Peyer's patch (tissue), 4 donors: ENCODE measurements around the gene KREMEN1. TPM values are rescaled to one million over a fixed set of nuclear protein-coding genes. Genes with fewer than 3 reads are reported as not detected.

Experiments
- DNase-seq, 3 donors: peaks; one replicate each; pipeline ENCODE4 v3.0.0-alpha.2; 2017 to 2019
- H3K27ac ChIP-seq, 4 donors: fragments of 200-600 bp; sonication (generic); one replicate each; pipeline ENCODE4 v1.5.1; 2016 to 2019
- H3K27me3 ChIP-seq, 2 donors: fragments of 200-600 bp; sonication (generic); one replicate each; pipeline ENCODE4 v1.5.1; 2019
- H3K36me3 ChIP-seq, 3 donors: fragments of 200-600 bp; sonication (generic); one replicate each; pipeline ENCODE4 v1.5.1; 2016 to 2019
- H3K4me1 ChIP-seq, 4 donors: fragments of 200-600 bp; sonication (generic); one replicate each; pipeline ENCODE4 v1.5.1; 2016 to 2019
- H3K4me3 ChIP-seq, 4 donors: fragments of 200-600 bp; sonication (generic); 1 replicate in 3 of 4; 2 replicates in 1 of 4; pipeline ENCODE4 v1.5.1; 2016 to 2019; ENCODE audit warnings: mild to moderate bottlenecking in 1 of 4
- H3K9me3 ChIP-seq, 4 donors: fragments of 200-600 bp; sonication (generic); one replicate each; pipeline ENCODE4 v1.5.1; 2016 to 2019; ENCODE audit warnings: mild to moderate bottlenecking in 1 of 4
- POLR2A ChIP-seq, 2 donors: fragments of 450-650 bp; IDR thresholded peaks; one replicate each; pipeline ENCODE4 v1.5.1; 2017; ENCODE audit warnings: antibody characterized with exemption in 2 of 2, mild to moderate bottlenecking in 2 of 2, moderate library complexity in 2 of 2
- total RNA-seq, 4 donors: library from RNA; depleted of rRNA; stranded (reverse); fragments of >200 nt; gene quantifications; one replicate each; pipeline ENCODE4 v1.1.0, GENCODE V29; 2016
- TF ChIP-seq, protein P1 (sequence below), 6 experiments: fragments of 450-650 bp in 4 of 6; fragments of 200-600 bp in 2 of 6; sonication (generic) in 1 of 6; IDR thresholded peaks; one replicate each; pipeline ENCODE4 v1.5.1; 2017 to 2019; ENCODE audit warnings: antibody characterized with exemption in 6 of 6, mild to moderate bottlenecking in 3 of 6, moderate library complexity in 1 of 6

Gene KREMEN1
- total RNA-seq, 4 donors from 2014 or later = 8.2 to 32.2 (median 16.1) TPM

DNA sequence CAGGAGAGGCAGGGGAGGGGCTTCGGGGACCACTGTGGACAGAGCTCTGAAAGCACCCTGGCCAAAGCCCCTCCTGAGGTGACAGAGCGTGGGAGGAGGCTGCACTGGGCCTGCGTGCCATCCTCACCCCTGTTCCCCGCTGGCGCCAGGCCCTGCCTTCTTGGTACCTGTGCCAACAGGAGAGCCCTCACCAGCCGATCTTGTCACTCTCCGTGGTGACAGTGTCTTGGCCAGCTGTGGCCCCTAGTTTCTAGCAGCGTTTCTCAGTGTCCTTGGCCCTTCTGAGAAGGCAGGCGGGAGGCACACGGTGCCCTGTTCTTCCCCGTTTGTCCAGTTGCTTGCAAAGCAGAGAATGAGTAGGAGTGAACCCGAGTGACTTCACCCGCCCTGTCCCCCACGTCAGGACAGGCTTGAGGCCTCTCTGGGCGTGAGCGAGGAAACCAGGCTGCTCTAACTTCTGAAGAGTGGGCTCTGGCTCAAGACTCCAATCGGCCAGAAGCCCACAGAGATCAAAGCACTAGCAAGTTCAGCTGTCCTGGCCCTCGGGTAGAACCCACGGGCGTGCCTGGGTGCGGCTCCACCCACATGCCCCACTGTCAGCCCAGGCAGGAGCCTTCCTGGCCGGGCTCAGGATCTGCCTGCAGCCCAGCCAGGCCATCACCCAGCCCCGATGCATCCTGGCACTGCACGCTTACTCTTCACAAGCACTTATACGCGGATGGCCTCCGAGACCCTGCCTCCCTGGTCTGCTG, 72.7 kb downstream of the KREMEN1 start:
- TF ChIP-seq, protein P1, sequence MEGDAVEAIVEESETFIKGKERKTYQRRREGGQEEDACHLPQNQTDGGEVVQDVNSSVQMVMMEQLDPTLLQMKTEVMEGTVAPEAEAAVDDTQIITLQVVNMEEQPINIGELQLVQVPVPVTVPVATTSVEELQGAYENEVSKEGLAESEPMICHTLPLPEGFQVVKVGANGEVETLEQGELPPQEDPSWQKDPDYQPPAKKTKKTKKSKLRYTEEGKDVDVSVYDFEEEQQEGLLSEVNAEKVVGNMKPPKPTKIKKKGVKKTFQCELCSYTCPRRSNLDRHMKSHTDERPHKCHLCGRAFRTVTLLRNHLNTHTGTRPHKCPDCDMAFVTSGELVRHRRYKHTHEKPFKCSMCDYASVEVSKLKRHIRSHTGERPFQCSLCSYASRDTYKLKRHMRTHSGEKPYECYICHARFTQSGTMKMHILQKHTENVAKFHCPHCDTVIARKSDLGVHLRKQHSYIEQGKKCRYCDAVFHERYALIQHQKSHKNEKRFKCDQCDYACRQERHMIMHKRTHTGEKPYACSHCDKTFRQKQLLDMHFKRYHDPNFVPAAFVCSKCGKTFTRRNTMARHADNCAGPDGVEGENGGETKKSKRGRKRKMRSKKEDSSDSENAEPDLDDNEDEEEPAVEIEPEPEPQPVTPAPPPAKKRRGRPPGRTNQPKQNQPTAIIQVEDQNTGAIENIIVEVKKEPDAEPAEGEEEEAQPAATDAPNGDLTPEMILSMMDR (IDR thresholded peaks at IDR 0.05) = no peak
- TF ChIP-seq POLR2A (IDR thresholded peaks at IDR 0.05) = no peak
- peaks cover 0 to 33% (median 0%) of the 10 kb centered on the region in 3 donors for H3K36me3 ChIP-seq
- no peak overlapping the region for H3K4me3 ChIP-seq
- H3K27me3 ChIP-seq = no peaks in the 10 kb centered on the region
- no peaks in the 10 kb centered on the region for H3K4me1 ChIP-seq
- H3K9me3 ChIP-seq = no peaks in the 10 kb centered on the region
- no peak overlapping the region for H3K27ac ChIP-seq
- peak in 1 of 3 donors; percentile 37 for DNase-seq

DNA sequence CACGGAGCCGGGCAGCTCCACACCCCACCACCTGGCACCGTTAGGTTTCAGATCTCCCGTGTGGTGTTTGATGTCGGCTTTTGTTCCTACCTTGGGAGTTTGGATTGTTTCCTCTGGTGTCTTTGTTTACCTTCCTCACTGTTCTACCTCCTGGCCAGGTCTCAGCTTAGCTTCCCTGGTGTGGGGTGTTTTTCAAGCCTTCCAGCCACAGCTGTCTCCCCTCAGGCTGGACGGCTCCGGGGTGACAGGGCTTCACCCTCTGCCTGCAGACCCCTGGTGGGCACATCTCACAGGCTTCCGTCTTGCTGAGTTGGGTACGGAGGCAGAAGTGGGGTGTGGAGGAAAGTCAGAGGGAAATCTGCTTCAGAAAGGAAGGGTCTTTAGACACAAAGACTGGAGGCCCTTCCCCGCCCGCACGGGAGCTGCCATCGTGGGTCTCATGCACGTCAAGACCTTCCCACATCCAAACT, 73.3 kb downstream of the KREMEN1 start:
- Histone ChIP-seq H3K4me1 (no peaks in the 10 kb centered on the region), H3K4me3 (no peak overlapping the region), H3K27ac (no peak overlapping the region), H3K27me3 (no peaks in the 10 kb centered on the region), H3K36me3 (peaks cover 0 to 30% (median 0%) of the 10 kb centered on the region in 3 donors), H3K9me3 (no peaks in the 10 kb centered on the region)
- TF ChIP-seq POLR2A (IDR thresholded peaks at IDR 0.05) = no peak
- TF ChIP-seq, protein P1 (IDR thresholded peaks at IDR 0.05) = no peak
- DNase-seq = peak in 1 of 3 donors; percentile 37

DNA sequence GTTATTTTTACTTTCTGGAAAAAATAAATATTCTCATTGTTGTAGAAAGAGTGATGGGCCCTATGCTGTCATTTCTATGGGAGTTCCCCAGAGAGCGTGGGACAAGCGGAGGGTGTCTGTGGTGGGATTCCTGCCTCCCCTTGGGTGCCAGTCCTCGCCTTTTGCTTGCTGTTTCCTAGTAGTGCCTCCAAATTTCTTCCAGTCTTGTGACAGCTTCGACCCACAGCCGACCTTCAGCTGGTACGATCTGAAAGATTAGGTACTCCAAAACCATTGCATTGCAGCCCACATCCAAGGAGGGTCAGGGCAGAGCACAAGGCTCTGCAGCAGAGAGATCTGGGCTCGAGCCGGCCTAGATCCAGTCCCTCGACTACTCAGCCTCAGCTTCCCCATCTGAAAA, 73.9 kb downstream of the KREMEN1 start:
- TF ChIP-seq, protein P1 (IDR thresholded peaks at IDR 0.05) = no peak
- no peak for TF ChIP-seq POLR2A (IDR thresholded peaks at IDR 0.05)
- Histone ChIP-seq H3K4me1 (no peaks in the 10 kb centered on the region), H3K27me3 (no peaks in the 10 kb centered on the region), H3K9me3 (no peaks in the 10 kb centered on the region), H3K27ac (no peak overlapping the region), H3K4me3 (no peak overlapping the region), H3K36me3 (peaks cover 0 to 23% (median 0%) of the 10 kb centered on the region in 3 donors)
- DNase-seq = peak in 1 of 3 donors; percentile 39

DNA sequence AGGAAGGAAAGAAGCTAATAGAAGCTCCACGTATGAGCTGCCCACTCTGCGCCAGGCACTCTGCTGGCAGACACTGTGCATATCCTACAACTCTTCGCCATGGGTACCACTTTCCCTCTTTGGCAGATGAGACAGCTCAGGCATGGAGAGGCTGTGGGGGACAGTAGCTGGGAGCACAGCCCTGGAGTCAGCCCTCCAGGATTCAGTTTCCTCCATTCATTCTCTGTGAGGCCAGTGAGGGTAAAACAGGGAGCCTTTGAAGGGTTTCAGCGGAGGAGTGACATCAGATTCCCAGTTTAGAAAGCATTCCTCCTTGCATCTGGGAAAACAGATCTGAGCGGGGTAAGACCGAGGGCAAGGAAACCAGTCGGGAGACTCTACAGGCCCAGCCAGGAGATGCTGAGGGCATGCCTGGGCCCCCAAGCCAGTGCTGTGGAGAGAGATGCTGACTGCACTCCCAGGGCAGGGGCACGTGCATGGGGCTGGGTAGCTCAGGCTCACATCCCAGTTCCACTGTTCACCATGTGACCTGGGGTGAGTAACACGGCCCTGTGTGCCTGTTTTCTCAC, 74.6 kb downstream of the KREMEN1 start:
- no peak for TF ChIP-seq POLR2A (IDR thresholded peaks at IDR 0.05)
- TF ChIP-seq, protein P1 (IDR thresholded peaks at IDR 0.05) = no peak
- no peak overlapping the region for H3K4me3 ChIP-seq
- peak in 1 of 3 donors; percentile 15 for DNase-seq
- no peaks in the 10 kb centered on the region for H3K27me3 ChIP-seq
- H3K27ac ChIP-seq = no peak overlapping the region
- no peaks in the 10 kb centered on the region for H3K9me3 ChIP-seq
- no peaks in the 10 kb centered on the region for H3K4me1 ChIP-seq
- H3K36me3 ChIP-seq = peaks cover 0 to 17% (median 0%) of the 10 kb centered on the region in 3 donors

DNA sequence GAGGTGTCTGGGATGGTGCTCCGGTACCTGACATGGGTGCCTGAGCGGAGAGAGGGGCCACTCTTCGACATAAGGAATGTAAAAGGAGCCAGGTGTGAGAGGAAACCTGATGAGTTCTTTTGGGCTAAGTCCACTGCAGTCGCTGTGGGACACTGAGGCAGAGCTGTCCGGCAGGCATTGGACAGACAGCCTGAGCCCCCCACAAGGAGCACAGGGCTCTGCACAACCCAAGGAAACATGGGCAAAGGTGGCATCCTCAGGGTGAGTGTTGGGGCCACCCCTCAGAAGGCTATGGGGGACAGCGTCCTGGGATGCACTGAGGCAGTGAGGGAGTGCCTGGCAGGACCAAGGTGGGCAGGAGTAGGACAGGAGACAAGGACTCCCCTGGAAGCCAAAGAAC, 75.2 kb downstream of the KREMEN1 start:
- Histone ChIP-seq H3K36me3 (peaks cover 0 to 14% (median 0%) of the 10 kb centered on the region in 3 donors), H3K4me3 (no peak overlapping the region), H3K27me3 (no peaks in the 10 kb centered on the region), H3K9me3 (no peaks in the 10 kb centered on the region), H3K4me1 (peaks cover 0 to 5% (median 0%) of the 10 kb centered on the region in 4 donors), H3K27ac (no peak overlapping the region)
- TF ChIP-seq, protein P1 (IDR thresholded peaks at IDR 0.05) = no peak
- no peak for TF ChIP-seq POLR2A (IDR thresholded peaks at IDR 0.05)
- DNase-seq = peak in 1 of 3 donors; percentile 23
